Right lobe of liver (tissue), 6 donors: ENCODE data around the gene GIGYF1. TPM values are rescaled to one million over a fixed set of nuclear protein-coding genes. Genes with fewer than 3 reads are reported as not detected.

ENCODE experiments used
- ATAC-seq, 4 donors: fragments of 200-7000 bp; cut with Tn5 transposase; one replicate each; pipeline ENCODE4 v1.9.1; 2020; ENCODE audit warnings: mild to moderate bottlenecking in 4 of 4, moderate library complexity in 4 of 4
- DNase-seq, 3 donors: peaks; one replicate each; pipeline ENCODE4 v3.0.0-alpha.2; 2020
- H3K27ac ChIP-seq, 3 donors: fragments of 200-600 bp; one replicate each; pipeline ENCODE4 v1.8.0; 2022
- H3K27me3 ChIP-seq, 2 donors: fragments of 200-600 bp; one replicate each; pipeline ENCODE4 v1.8.0; 2022
- H3K36me3 ChIP-seq, 4 donors: fragments of 200-600 bp; sonication (generic) in 1 of 4; one replicate each; pipeline versions ENCODE4 v1.5.1 to v1.8.0; 2017 to 2022; ENCODE audit warnings: control low read depth in 1 of 4
- H3K4me1 ChIP-seq, 4 donors: fragments of 200-600 bp; sonication (generic) in 1 of 4; one replicate each; pipeline versions ENCODE4 v1.5.1 to v1.8.0; 2017 to 2022; ENCODE audit warnings: control low read depth in 1 of 4
- H3K4me3 ChIP-seq, 3 donors: fragments of 200-600 bp; one replicate each; pipeline ENCODE4 v1.8.0; 2022
- H3K9me3 ChIP-seq, 4 donors: fragments of 200-600 bp; sonication (generic) in 1 of 4; one replicate each; pipeline versions ENCODE4 v1.5.1 to v1.8.0; 2017 to 2022; ENCODE audit warnings: control low read depth in 1 of 4
- CTCF ChIP-seq, 4 donors: fragments of 200-600 bp in 3 of 4; fragments of 450-650 bp in 1 of 4; IDR thresholded peaks; one replicate each; pipeline versions ENCODE4 v1.5.1 to v1.8.0; 2016 to 2022; ENCODE audit warnings: antibody characterized with exemption in 4 of 4, mild to moderate bottlenecking in 2 of 4
- POLR2A ChIP-seq: fragments of 450-650 bp; IDR thresholded peaks from one replicate; pipeline ENCODE4 v1.6.1; 2017; ENCODE audit warnings: antibody characterized with exemption, mild to moderate bottlenecking
- WGBS: methylation state at CpG from one replicate; pipeline ENCODE4 v1.1.6; 2018; ENCODE audit warnings: low coverage, low lambda C conversion rate; ENCODE audit not compliant: insufficient coverage; ENCODE audit errors: missing lambda C conversion rate; 5-methylcytosine and 5-hydroxymethylcytosine counted together
- intact Hi-C, 2 donors: fragments of 100-400 bp; cut with DNase I; formaldehyde crosslinking; loops; one replicate each; pipeline versions ENCODE4 v1.11.2 to v1.14.1; 2022
- total RNA-seq, 6 experiments: library from RNA; depleted of rRNA in 2 of 6; stranded (reverse); fragments of >200 nt in 2 of 6; fragmentation: NEBNext Ultra II Directional in 3 of 6; extraction: Animal tissue kit (Norgen Biotek cat#: 25700) in 3 of 6; gene quantifications; one replicate each; pipeline versions ENCODE4 v1.1.0 to v1.2.4, GENCODE V29; 2016 to 2023
- donor health status: DM: no; HTN: yes; CAD: no.
- donor health status: DM: no; HTN: no; CAD: no.
- donor health status: DM: no; HTN: no; CAD: no.
- donor health status: DM: no; HTN: yes; CAD: no.
- donor health status: DM: no; HTN: yes; CAD: no.

The GIGYF1 gene
- total RNA-seq, 6 experiments from 2014 or later = 6.6 to 25.1 (median 15.5) TPM

- DNase-seq (peak; percentile 81 to 83 (median 82)), ATAC-seq (peak; percentile 80 to 86 (median 84))
- H3K4me1 ChIP-seq = peaks cover 2 to 19% (median 10%) of the 10 kb centered on the region in 4 donors
- intact Hi-C loops = loop anchor here (5.0 to 10.0 kb wide), 2 partner anchors 120 to 127 kb away; partner anchors contain the start of gene SAP25 (in 1 of the 2)
- H3K4me3 ChIP-seq = no peak overlapping the region
- H3K9me3 ChIP-seq = no peaks in the 10 kb centered on the region
- H3K27ac ChIP-seq = no peak overlapping the region
- H3K27me3 ChIP-seq = no peaks in the 10 kb centered on the region
- peaks cover 0 to 21% (median 7%) of the 10 kb centered on the region in 4 donors for H3K36me3 ChIP-seq
- WGBS = 29% methylated on average over 24 of the region's 28 CpGs
- no peak for TF ChIP-seq POLR2A
- TF ChIP-seq CTCF (IDR thresholded peaks at IDR 0.05) = peak; percentile 85 to 91 (median 90)
Measured at GRCh38 chr7:100691676-100692577, 2.1 kb downstream of the GIGYF1 start.

GRCh38 chr7:100689230-100690135, 4.6 kb downstream of the GIGYF1 start:
- H3K36me3 ChIP-seq = peaks cover 0 to 44% (median 20%) of the 10 kb centered on the region in 4 donors
- TF ChIP-seq POLR2A (no peak), CTCF (IDR thresholded peaks at IDR 0.05) (no peak)
- intact Hi-C loops = loop anchor here (5.0 to 10.0 kb wide), 5 partner anchors 55 to 215 kb away; partner anchors contain the start of genes TSC22D4 (in 2 of the 2) and SAP25 (in 1 of the 2)
- no peak overlapping the region for H3K4me3 ChIP-seq
- DNase-seq = peak in 2 of 3 donors; percentile 21 to 47
- WGBS = 87% methylated on average over 4 of the region's 18 CpGs
- H3K4me1 ChIP-seq = peaks cover 2 to 19% (median 10%) of the 10 kb centered on the region in 4 donors
- no peak for ATAC-seq
- H3K27me3 ChIP-seq = no peaks in the 10 kb centered on the region
- no peak overlapping the region for H3K27ac ChIP-seq
- H3K9me3 ChIP-seq = no peaks in the 10 kb centered on the region

GRCh38 chr7:100688326-100688860, 5.7 kb downstream of the GIGYF1 start:
- peak in 1 of 3 donors; percentile 15 for DNase-seq
- 88% methylated on average over 14 of the region's 16 CpGs for WGBS
- H3K4me1 ChIP-seq = peaks cover 2 to 19% (median 10%) of the 10 kb centered on the region in 4 donors
- TF ChIP-seq POLR2A = no peak
- H3K36me3 ChIP-seq = peaks cover 0 to 55% (median 26%) of the 10 kb centered on the region in 4 donors
- no peaks in the 10 kb centered on the region for H3K27me3 ChIP-seq
- ATAC-seq = no peak
- no peak overlapping the region for H3K4me3 ChIP-seq
- H3K27ac ChIP-seq = no peak overlapping the region
- intact Hi-C loops = loop anchor here (10.0 kb wide), 3 partner anchors 54 to 214 kb away; partner anchors contain the start of gene TSC22D4 (in 2 of the 2)
- no peaks in the 10 kb centered on the region for H3K9me3 ChIP-seq

GRCh38 chr7:100687751-100688300, 6.2 kb downstream of the GIGYF1 start:
- Histone ChIP-seq H3K4me1 (peaks cover 2 to 15% (median 8%) of the 10 kb centered on the region in 4 donors), H3K27ac (no peak overlapping the region), H3K27me3 (no peaks in the 10 kb centered on the region), H3K4me3 (no peak overlapping the region), H3K9me3 (no peaks in the 10 kb centered on the region), H3K36me3 (peaks cover 0 to 61% (median 26%) of the 10 kb centered on the region in 4 donors)
- 60% methylated on average over 10 of the region's 25 CpGs for WGBS
- ATAC-seq = no peak
- intact Hi-C loops = loop anchor here (10.0 kb wide), 3 partner anchors 53 to 213 kb away; partner anchors contain the start of gene TSC22D4 (in 2 of the 2)
- no peak for DNase-seq
- TF ChIP-seq CTCF (IDR thresholded peaks at IDR 0.05) (no peak), POLR2A (no peak)
